H9 (cell line): Measurements from ENCODE around the gene TEAD1. TPM values are rescaled to one million over a fixed set of nuclear protein-coding genes. Genes with fewer than 3 reads are reported as not detected.

Source experiments
- DNase-seq: peaks from one replicate; pipeline ENCODE4 v3.0.0-alpha.2; 2017
- H2AFZ ChIP-seq: one replicate; pipeline ENCODE4 v1.6.1; 2013; ENCODE audit warnings: mild to moderate bottlenecking, low read length, control low read depth, moderate library complexity
- H2AK5ac ChIP-seq: 2 replicates; pipeline ENCODE4 v1.6.1; 2013; ENCODE audit warnings: low read length, control low read depth, mixed read lengths; ENCODE audit not compliant: insufficient read length
- H2BK120ac ChIP-seq: one replicate; pipeline ENCODE4 v1.6.1; 2013; ENCODE audit warnings: low read depth, mild to moderate bottlenecking, low read length, control low read depth, inconsistent platforms; ENCODE audit not compliant: poor library complexity, severe bottlenecking
- H2BK12ac ChIP-seq: 2 replicates; pipeline ENCODE4 v1.6.1; 2013; ENCODE audit warnings: low read length, control low read depth, mixed read lengths, low read depth; ENCODE audit not compliant: insufficient read length
- H2BK15ac ChIP-seq: 2 replicates; pipeline ENCODE4 v1.6.1; 2013; ENCODE audit warnings: low read depth, low read length, control low read depth
- H2BK20ac ChIP-seq: one replicate; pipeline ENCODE4 v1.6.1; 2013; ENCODE audit warnings: low read depth, mild to moderate bottlenecking, low read length, control low read depth, inconsistent platforms; ENCODE audit not compliant: poor library complexity, severe bottlenecking
- H2BK5ac ChIP-seq: 2 replicates; pipeline ENCODE4 v1.6.1; 2013; ENCODE audit warnings: low read length, control low read depth, mixed read lengths; ENCODE audit not compliant: insufficient read length
- H3K14ac ChIP-seq: 2 replicates; pipeline ENCODE4 v1.6.1; 2013; ENCODE audit warnings: low read length, control low read depth; ENCODE audit not compliant: insufficient read depth
- H3K18ac ChIP-seq: 2 replicates; pipeline ENCODE4 v1.6.1; 2013; ENCODE audit warnings: low read depth, mild to moderate bottlenecking, mixed read lengths, low read length, control low read depth; ENCODE audit not compliant: insufficient read length
- H3K23ac ChIP-seq: 2 replicates; pipeline ENCODE4 v1.6.1; 2013; ENCODE audit warnings: low read length, control low read depth, mixed read lengths, low read depth; ENCODE audit not compliant: insufficient read length
- H3K23me2 ChIP-seq: 2 replicates; pipeline ENCODE4 v1.6.1; 2013; ENCODE audit warnings: low read depth, mild to moderate bottlenecking, mixed read lengths, low read length, control low read depth; ENCODE audit not compliant: insufficient read length, poor library complexity, severe bottlenecking
- H3K27ac ChIP-seq: 2 replicates; pipeline ENCODE4 v1.5.1; 2013; ENCODE audit warnings: low read length, control low read depth, mixed read lengths, low read depth; ENCODE audit not compliant: insufficient read length
- H3K27me3 ChIP-seq: 2 replicates; pipeline ENCODE4 v1.6.1; 2013; ENCODE audit warnings: low read length, control low read depth, inconsistent platforms; ENCODE audit not compliant: insufficient read depth
- H3K4ac ChIP-seq: 2 replicates; pipeline ENCODE4 v1.6.1; 2013; ENCODE audit warnings: low read depth, mild to moderate bottlenecking, control low read depth, inconsistent platforms, low read length, moderate library complexity
- H3K4me1 ChIP-seq: 2 replicates; pipeline ENCODE4 v1.6.1; 2013; ENCODE audit warnings: low read length, control low read depth, inconsistent platforms; ENCODE audit not compliant: insufficient read depth
- H3K4me2 ChIP-seq: 2 replicates; pipeline ENCODE4 v1.6.1; 2013; ENCODE audit warnings: low read length, control low read depth, mixed read lengths; ENCODE audit not compliant: insufficient read length, insufficient read depth
- H3K56ac ChIP-seq: 2 replicates; pipeline ENCODE4 v1.6.1; 2013; ENCODE audit warnings: low read depth, mild to moderate bottlenecking, mixed read lengths, low read length, control low read depth; ENCODE audit not compliant: insufficient read length
- H3K79me1 ChIP-seq: 2 replicates; pipeline ENCODE4 v1.6.1; 2013; ENCODE audit warnings: low read depth, mild to moderate bottlenecking, moderate library complexity, low read length, control low read depth, inconsistent platforms; ENCODE audit not compliant: insufficient read depth, poor library complexity, severe bottlenecking
- H3K79me2 ChIP-seq: 2 replicates; pipeline ENCODE4 v1.6.1; 2013; ENCODE audit warnings: low read length, control low read depth, inconsistent platforms; ENCODE audit not compliant: insufficient read depth
- H3K9ac ChIP-seq: 2 replicates; pipeline ENCODE4 v1.6.1; 2013; ENCODE audit warnings: low read length, control low read depth, mixed read lengths; ENCODE audit not compliant: insufficient read length; ENCODE audit errors: extremely low read depth
- H3K9me3 ChIP-seq: one replicate; pipeline ENCODE4 v1.6.1; 2013; ENCODE audit warnings: low read depth, low read length, inconsistent platforms; ENCODE audit not compliant: control insufficient read depth
- H3T11ph ChIP-seq: one replicate; pipeline ENCODE4 v1.6.1; 2013; ENCODE audit warnings: mild to moderate bottlenecking, low read length, control low read depth, inconsistent platforms
- H4K20me1 ChIP-seq: one replicate; pipeline ENCODE4 v1.6.1; 2013; ENCODE audit not compliant: control insufficient read depth, insufficient read length, insufficient read depth
- H4K5ac ChIP-seq: 2 replicates; pipeline ENCODE4 v1.6.1; 2013; ENCODE audit warnings: low read depth, mild to moderate bottlenecking, mixed read lengths, low read length, control low read depth; ENCODE audit not compliant: insufficient read length
- H4K8ac ChIP-seq: replicated peaks from 2 replicates; pipeline ENCODE4 v1.6.1; 2013; ENCODE audit warnings: low read length, control low read depth, mixed read lengths, low read depth; ENCODE audit not compliant: insufficient read length
- H4K91ac ChIP-seq: 2 replicates; pipeline ENCODE4 v1.6.1; 2013; ENCODE audit warnings: low read depth, mild to moderate bottlenecking, moderate library complexity, mixed read lengths, low read length, control low read depth; ENCODE audit not compliant: insufficient read length
- H3K27ac Mint-ChIP-seq, 3 experiments: 2 replicates in 2 of 3; 3 replicates in 1 of 3; pipeline ENCODE4 v1.8.0; 2020 to 2021; ENCODE audit warnings: mixed read lengths in 3 of 3, mild to moderate bottlenecking in 1 of 3, moderate library complexity in 1 of 3
- H3K27me3 Mint-ChIP-seq: 2 replicates; pipeline ENCODE4 v1.8.0; 2021; ENCODE audit warnings: low read depth, mild to moderate bottlenecking, moderate library complexity, mixed read lengths
- H3K36me3 Mint-ChIP-seq, 3 experiments: 2 replicates in 2 of 3; 3 replicates in 1 of 3; pipeline ENCODE4 v1.8.0; 2020 to 2021; ENCODE audit warnings: low read depth in 3 of 3, mixed read lengths in 3 of 3; ENCODE audit not compliant: insufficient read depth in 1 of 3
- H3K4me1 Mint-ChIP-seq, 2 experiments: 2 replicates each; pipeline ENCODE4 v1.8.0; 2020; ENCODE audit warnings: mixed read lengths in 2 of 2
- H3K4me3 Mint-ChIP-seq, 2 experiments: 2 replicates in 1 of 2; 3 replicates in 1 of 2; pipeline ENCODE4 v1.8.0; 2020 to 2021; ENCODE audit warnings: mild to moderate bottlenecking in 2 of 2, mixed read lengths in 2 of 2, moderate library complexity in 1 of 2
- H3K9me3 Mint-ChIP-seq, 2 experiments: 2 replicates in 1 of 2; 3 replicates in 1 of 2; pipeline ENCODE4 v1.8.0; 2020; ENCODE audit warnings: mild to moderate bottlenecking in 2 of 2, mixed read lengths in 2 of 2, moderate library complexity in 1 of 2
- CTCF ChIP-seq: fragments of 200-600 bp; sonication (generic); conservative IDR thresholded peaks from 3 replicates; pipeline ENCODE4 v1.8.0; 2021; ENCODE audit warnings: antibody characterized with exemption, mild to moderate bottlenecking
- WGBS: extraction: QIAGEN DNeasy Blood & Tissue Kit; methylation state at CpG from one replicate; pipeline ENCODE4 v1.1.7; 2013; ENCODE audit warnings: missing lambda C conversion rate, low lambda C conversion rate, mixed read lengths; ENCODE audit not compliant: insufficient read length; ENCODE audit errors: extremely low coverage; 5-methylcytosine and 5-hydroxymethylcytosine counted together
- total RNA-seq: library from RNA; stranded (reverse); gene quantifications from 2 replicates; pipeline ENCODE4 v1.2.1, GENCODE V29; 2021

Gene TEAD1
- total RNA-seq, 1 experiment from 2014 or later: 75.1 TPM

GRCh38 chr11:12829131-12829530, 154.9 kb downstream of the TEAD1 start:
- H3K4me1 Mint-ChIP-seq: peaks cover 78 to 84% of the 10 kb centered on the region in 2 experiments
- no peak overlapping the region for H3K14ac ChIP-seq
- peak overlapping the region; percentile 73 to 82 for H3K4me3 Mint-ChIP-seq

More at GRCh38 chr11:12829131-12829530, 154.9 kb downstream of the TEAD1 start:
- H3K4me1 ChIP-seq: peaks cover 20% of the 10 kb centered on the region
- no peaks in the 10 kb centered on the region for H3K9me3 ChIP-seq
- H3K9ac ChIP-seq: peak overlapping the region; percentile 24
- H4K5ac ChIP-seq: no peak overlapping the region
- WGBS: no CpG with 5 or more reads among the region's 6 CpGs
- H2AFZ ChIP-seq: no peak overlapping the region
- H3K27me3 Mint-ChIP-seq: no peaks in the 10 kb centered on the region
- H3K27me3 ChIP-seq: no peaks in the 10 kb centered on the region
- H3K4ac ChIP-seq: no peak overlapping the region; the same call in 1 of the 2 replicates
- TF ChIP-seq CTCF: no peak
- no peak overlapping the region for H3T11ph ChIP-seq
- H4K20me1 ChIP-seq: no peaks in the 10 kb centered on the region
- no peak overlapping the region for H2BK120ac ChIP-seq
- no peaks in the 10 kb centered on the region; a peak in 1 of 5 replicates for H3K9me3 Mint-ChIP-seq
- H3K27ac Mint-ChIP-seq: peak overlapping the region; percentile 89 to 99 (median 98)
- no peak for DNase-seq
- peaks cover 0 to 8% (median 7%) of the 10 kb centered on the region in 3 experiments; a peak in 3 of 7 replicates for H3K36me3 Mint-ChIP-seq
- H3K79me2 ChIP-seq: peaks cover 3% of the 10 kb centered on the region; the same call in 1 of the 2 replicates
- no peak overlapping the region for H3K23ac ChIP-seq
- no peak overlapping the region for H2BK15ac ChIP-seq
- no peak overlapping the region for H3K56ac ChIP-seq
- H4K8ac ChIP-seq: no peak overlapping the region
- H3K18ac ChIP-seq: no peak overlapping the region
- no peaks in the 10 kb centered on the region for H3K79me1 ChIP-seq
- no peak overlapping the region for H4K91ac ChIP-seq
- peaks cover 7% of the 10 kb centered on the region for H3K23me2 ChIP-seq
- H2AK5ac ChIP-seq: no peak overlapping the region
- peak overlapping the region; percentile 83 for H3K27ac ChIP-seq
- H2BK12ac ChIP-seq: no peak overlapping the region
- no peak overlapping the region for H2BK5ac ChIP-seq
- peak overlapping the region; percentile 87 for H3K4me2 ChIP-seq
- H2BK20ac ChIP-seq: no peak overlapping the region
